Right lung (tissue), 5 donors: ENCODE measurements around the gene SEMA3D. TPM values are rescaled to one million over a fixed set of nuclear protein-coding genes. Genes with fewer than 3 reads are reported as not detected.

ENCODE experiments used
- DNase-seq, 2 donors: peaks; one replicate each; pipeline ENCODE4 v3.0.0-alpha.2; 2013
- polyA plus RNA-seq, 5 donors: library from polyadenylated mRNA; unstranded; fragments of 120-200 nt; gene quantifications; one replicate each; pipeline versions ENCODE4 v1.2.1 to v1.2.3, GENCODE V29; 2013; ENCODE audit warnings: inconsistent platforms in 1 of 5, low replicate concordance in 1 of 5; ENCODE audit not compliant: insufficient read length in 5 of 5, insufficient read depth in 1 of 5

The SEMA3D gene
- polyA plus RNA-seq, 5 donors = 23.6 to 64.9 (median 54.4) TPM

- DNase-seq = no peak
Measured at GRCh38 chr7:85126383-85126782, 60.5 kb downstream of the SEMA3D start.

GRCh38 chr7:85125651-85126131 lies 61.2 kb downstream of the SEMA3D start:
- no peak for DNase-seq

- DNase-seq = no peak
Measured at GRCh38 chr7:85125176-85125575, 61.7 kb downstream of the SEMA3D start.

GRCh38 chr7:85119934-85120333 lies 66.9 kb downstream of the SEMA3D start:
- no peak for DNase-seq

- DNase-seq = no peak
Measured at GRCh38 chr7:85115862-85116261, 71.0 kb downstream of the SEMA3D start.

GRCh38 chr7:85115006-85115405 lies 71.8 kb downstream of the SEMA3D start:
- no peak for DNase-seq

- no peak for DNase-seq
Measured at GRCh38 chr7:85114342-85114741, 72.5 kb downstream of the SEMA3D start.

- DNase-seq = no peak
Measured at GRCh38 chr7:85111761-85112160, 75.1 kb downstream of the SEMA3D start.

- no peak for DNase-seq
Measured at GRCh38 chr7:85106719-85107118, 80.1 kb downstream of the SEMA3D start.

- DNase-seq = no peak
Measured at GRCh38 chr7:85104432-85105205, 82.2 kb downstream of the SEMA3D start.

- no peak for DNase-seq
Measured at GRCh38 chr7:85103962-85104361, 82.9 kb downstream of the SEMA3D start.

- DNase-seq = no peak
Measured at GRCh38 chr7:85103357-85103756, 83.5 kb downstream of the SEMA3D start.

GRCh38 chr7:85102813-85103350 lies 84.0 kb downstream of the SEMA3D start:
- DNase-seq = no peak

DNA sequence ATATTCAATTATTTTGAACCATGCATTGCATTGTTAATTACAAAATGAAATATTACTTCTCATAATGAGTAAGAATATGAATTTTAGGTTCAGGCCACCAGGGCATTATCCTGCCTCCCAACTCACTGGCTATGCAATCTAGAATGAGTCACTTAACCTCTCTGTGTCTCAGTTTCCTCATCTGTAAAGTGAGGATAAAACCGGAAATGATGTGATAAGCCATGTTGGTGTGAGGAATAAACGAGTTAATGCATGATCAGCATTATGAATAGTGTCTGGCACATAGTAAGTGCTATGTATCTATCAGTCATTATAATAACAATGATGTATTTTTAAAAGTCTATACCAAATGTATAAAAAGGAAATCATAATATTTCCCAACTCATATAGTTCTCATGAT lies 85.5 kb downstream of the SEMA3D start:
- DNase-seq = no peak

GRCh38 chr7:85097844-85098243 lies 89.0 kb downstream of the SEMA3D start:
- DNase-seq = no peak

DNA sequence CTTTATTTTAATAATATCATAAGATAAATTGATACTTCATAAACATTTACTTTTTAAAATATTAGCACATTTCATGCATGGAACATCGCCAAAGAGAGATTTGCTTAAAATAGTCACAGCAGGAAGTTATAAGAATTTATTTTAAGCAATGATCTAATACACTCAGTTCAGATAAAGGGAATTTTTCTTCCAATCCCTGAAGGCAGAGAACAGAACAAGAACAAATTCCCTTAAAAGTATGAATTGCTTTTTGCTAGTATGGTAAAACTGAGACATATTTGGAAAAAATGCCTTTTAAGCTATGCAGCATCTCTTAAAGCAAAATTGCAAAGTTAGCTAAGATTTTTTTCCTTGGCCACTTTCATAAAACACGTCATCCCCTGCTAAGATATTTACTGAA lies 91.0 kb downstream of the SEMA3D start:
- no peak for DNase-seq

DNA sequence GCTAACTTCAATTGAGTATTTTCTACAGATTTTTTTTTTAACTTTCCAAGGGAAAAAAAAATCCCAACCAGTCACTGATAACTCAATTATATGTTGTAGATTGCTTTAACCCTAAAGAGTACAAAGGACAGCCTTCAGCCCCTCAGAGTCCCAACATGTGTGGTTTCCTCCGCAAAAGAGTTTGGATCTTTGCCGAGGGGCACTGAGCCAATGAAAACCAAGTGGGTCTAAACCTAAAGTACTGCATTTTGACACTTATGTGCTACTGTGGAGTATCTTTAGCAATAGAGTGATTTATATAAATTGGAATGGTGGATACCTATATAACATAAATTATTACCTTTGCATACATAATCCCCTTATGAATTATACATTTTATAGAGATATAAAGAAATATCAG lies 91.5 kb downstream of the SEMA3D start:
- DNase-seq = no peak

GRCh38 chr7:85094046-85094725 lies 92.7 kb downstream of the SEMA3D start:
- DNase-seq = peak; percentile 74 to 81

GRCh38 chr7:85091565-85091928 lies 95.3 kb downstream of the SEMA3D start:
- DNase-seq = no peak

DNA sequence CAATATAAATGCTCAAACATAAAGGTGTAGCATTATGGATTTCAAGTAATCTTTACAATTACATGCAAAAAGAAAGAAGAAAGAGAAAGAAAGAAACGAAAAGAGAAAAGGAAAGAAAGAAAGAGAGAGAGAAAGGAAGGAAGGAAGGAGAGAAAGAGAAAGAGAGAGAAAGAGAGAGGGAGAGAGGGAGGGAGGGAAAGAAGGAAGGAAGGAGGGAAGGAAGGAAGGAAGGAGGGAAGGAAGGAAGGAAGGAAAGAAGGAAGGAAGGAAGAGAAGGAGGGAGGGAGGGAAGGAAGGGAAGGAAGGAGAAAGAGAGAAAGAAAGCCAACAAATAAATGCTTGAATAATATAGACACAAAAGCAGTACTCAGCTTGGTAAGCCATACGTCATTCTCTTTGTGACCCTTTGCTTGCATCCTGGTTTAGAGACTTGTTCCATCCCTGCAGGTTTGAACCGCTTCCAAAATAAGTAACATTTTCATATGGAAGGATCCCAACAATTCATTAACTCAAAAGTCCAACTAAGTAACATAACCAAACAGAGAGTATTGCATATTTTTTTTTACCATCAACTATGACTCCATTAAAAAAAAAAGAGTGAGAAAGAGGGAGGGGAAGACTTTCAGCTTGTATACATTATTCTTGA lies 95.8 kb downstream of the SEMA3D start:
- no peak for DNase-seq

DNA sequence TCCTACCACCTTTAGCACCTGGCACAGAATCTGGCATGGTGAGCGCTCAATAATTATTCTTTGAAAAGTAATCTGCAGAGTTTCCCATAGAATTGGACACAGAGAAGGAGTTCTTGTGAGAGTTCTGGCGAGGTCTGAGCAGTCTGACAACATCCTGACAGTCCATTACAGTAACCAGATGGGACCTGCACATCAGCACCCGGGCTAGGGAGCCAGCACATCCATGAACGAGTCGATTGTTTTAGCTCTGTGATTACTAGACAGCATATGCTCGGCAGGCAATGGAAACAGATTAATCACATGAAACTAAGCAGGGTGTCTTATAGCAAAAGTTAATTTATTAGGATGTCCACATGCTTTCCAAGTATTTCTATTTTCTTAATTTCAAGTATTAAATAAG lies 96.7 kb downstream of the SEMA3D start:
- peak; percentile 78 for DNase-seq

DNA sequence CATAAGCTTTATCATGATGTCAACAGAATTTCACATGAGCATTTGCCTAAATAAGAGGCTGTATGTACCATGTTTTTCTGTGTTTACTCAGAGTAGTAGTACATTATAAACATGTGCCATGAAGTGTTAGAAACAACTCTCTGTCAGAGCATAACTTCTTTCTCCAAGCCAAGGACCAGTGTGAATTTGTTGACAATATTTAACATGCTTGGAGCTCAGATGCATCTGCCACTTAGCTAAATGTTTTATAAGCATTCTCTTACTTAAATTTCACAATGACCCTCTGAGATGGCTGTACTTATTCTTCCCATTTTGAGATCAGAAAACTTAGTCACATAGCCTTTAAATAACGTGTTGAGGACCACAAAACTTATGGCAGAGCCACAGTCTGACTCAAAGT lies 105.0 kb downstream of the SEMA3D start:
- DNase-seq = no peak

- no peak for DNase-seq
Measured at GRCh38 chr7:85081392-85081791, 105.5 kb downstream of the SEMA3D start.
